Peyer's patch (tissue), 4 donors: ENCODE results near the gene PIGU. TPM values are rescaled to one million over a fixed set of nuclear protein-coding genes. Genes with fewer than 3 reads are reported as not detected.
A peak's percentile ranks its signal among the peaks of the same experiment; 100 is the strongest.

Experiments
- DNase-seq, 3 donors: peaks; one replicate each; pipeline ENCODE4 v3.0.0-alpha.2; 2017 to 2019
- H3K27ac ChIP-seq, 4 donors: fragments of 200-600 bp; sonication (generic); one replicate each; pipeline ENCODE4 v1.5.1; 2016 to 2019
- H3K27me3 ChIP-seq, 2 donors: fragments of 200-600 bp; sonication (generic); one replicate each; pipeline ENCODE4 v1.5.1; 2019
- H3K36me3 ChIP-seq, 3 donors: fragments of 200-600 bp; sonication (generic); one replicate each; pipeline ENCODE4 v1.5.1; 2016 to 2019
- H3K4me1 ChIP-seq, 4 donors: fragments of 200-600 bp; sonication (generic); one replicate each; pipeline ENCODE4 v1.5.1; 2016 to 2019
- H3K4me3 ChIP-seq, 4 donors: fragments of 200-600 bp; sonication (generic); 1 replicate in 3 of 4; 2 replicates in 1 of 4; pipeline ENCODE4 v1.5.1; 2016 to 2019; ENCODE audit warnings: mild to moderate bottlenecking in 1 of 4
- H3K9me3 ChIP-seq, 4 donors: fragments of 200-600 bp; sonication (generic); one replicate each; pipeline ENCODE4 v1.5.1; 2016 to 2019; ENCODE audit warnings: mild to moderate bottlenecking in 1 of 4
- CTCF ChIP-seq, 6 experiments: fragments of 450-650 bp in 4 of 6; fragments of 200-600 bp in 2 of 6; sonication (generic) in 1 of 6; IDR thresholded peaks; one replicate each; pipeline ENCODE4 v1.5.1; 2017 to 2019; ENCODE audit warnings: antibody characterized with exemption in 6 of 6, mild to moderate bottlenecking in 3 of 6, moderate library complexity in 1 of 6
- POLR2A ChIP-seq, 2 donors: fragments of 450-650 bp; IDR thresholded peaks; one replicate each; pipeline ENCODE4 v1.5.1; 2017; ENCODE audit warnings: antibody characterized with exemption in 2 of 2, mild to moderate bottlenecking in 2 of 2, moderate library complexity in 2 of 2
- total RNA-seq, 4 donors: library from RNA; depleted of rRNA; stranded (reverse); fragments of >200 nt; gene quantifications; one replicate each; pipeline ENCODE4 v1.1.0, GENCODE V29; 2016

The PIGU gene
- total RNA-seq, 4 donors from 2014 or later, result 6.6 to 29.5 (median 18.4) TPM

GRCh38 chr20:34573541-34574300 is 103.2 kb downstream of the PIGU start:
- H3K27ac ChIP-seq, result no peak overlapping the region
- no peak for DNase-seq
- TF ChIP-seq POLR2A (IDR thresholded peaks at IDR 0.05) (no peak), CTCF (IDR thresholded peaks at IDR 0.05) (no peak)

GRCh38 chr20:34571753-34572152 is 105.1 kb downstream of the PIGU start:
- H3K36me3 ChIP-seq, result peaks cover 0 to 16% (median 0%) of the 10 kb centered on the region in 3 donors
- no peak for TF ChIP-seq POLR2A (IDR thresholded peaks at IDR 0.05)
- TF ChIP-seq CTCF (IDR thresholded peaks at IDR 0.05), result no peak

More at GRCh38 chr20:34573541-34574300, 103.2 kb downstream of the PIGU start:
- no peaks in the 10 kb centered on the region for H3K27me3 ChIP-seq
- peaks cover 0 to 10% (median 0%) of the 10 kb centered on the region in 3 donors for H3K36me3 ChIP-seq
- no peak overlapping the region for H3K4me3 ChIP-seq
- H3K9me3 ChIP-seq, result no peaks in the 10 kb centered on the region
- H3K4me1 ChIP-seq, result no peaks in the 10 kb centered on the region

GRCh38 chr20:34570859-34571306 is 106.0 kb downstream of the PIGU start:
- no peak overlapping the region for H3K4me3 ChIP-seq
- H3K9me3 ChIP-seq, result no peaks in the 10 kb centered on the region
- H3K27ac ChIP-seq, result no peak overlapping the region
- H3K4me1 ChIP-seq, result no peaks in the 10 kb centered on the region
- no peaks in the 10 kb centered on the region for H3K27me3 ChIP-seq
- H3K36me3 ChIP-seq, result peaks cover 0 to 16% (median 0%) of the 10 kb centered on the region in 3 donors
- no peak for TF ChIP-seq POLR2A (IDR thresholded peaks at IDR 0.05)
- no peak for TF ChIP-seq CTCF (IDR thresholded peaks at IDR 0.05)
- peak in 1 of 3 donors; percentile 17 for DNase-seq

More at GRCh38 chr20:34571753-34572152, 105.1 kb downstream of the PIGU start:
- H3K4me3 ChIP-seq, result no peak overlapping the region
- no peaks in the 10 kb centered on the region for H3K4me1 ChIP-seq
- H3K27ac ChIP-seq, result no peak overlapping the region
- no peaks in the 10 kb centered on the region for H3K27me3 ChIP-seq
- H3K9me3 ChIP-seq, result no peaks in the 10 kb centered on the region
- DNase-seq, result peak in 1 of 3 donors; percentile 6

GRCh38 chr20:34569598-34569997 is 107.3 kb downstream of the PIGU start:
- H3K4me3 ChIP-seq, result no peak overlapping the region
- no peak for TF ChIP-seq POLR2A (IDR thresholded peaks at IDR 0.05)
- TF ChIP-seq CTCF (IDR thresholded peaks at IDR 0.05), result no peak
- H3K9me3 ChIP-seq, result no peaks in the 10 kb centered on the region
- H3K4me1 ChIP-seq, result no peaks in the 10 kb centered on the region
- H3K27me3 ChIP-seq, result no peaks in the 10 kb centered on the region
- H3K36me3 ChIP-seq, result peaks cover 0 to 14% (median 0%) of the 10 kb centered on the region in 3 donors
- DNase-seq, result no peak
- no peak overlapping the region for H3K27ac ChIP-seq

GRCh38 chr20:34567892-34568865 is 108.7 kb downstream of the PIGU start:
- H3K36me3 ChIP-seq, result peaks cover 0 to 6% (median 0%) of the 10 kb centered on the region in 3 donors
- H3K27ac ChIP-seq, result no peak overlapping the region
- TF ChIP-seq POLR2A (IDR thresholded peaks at IDR 0.05) (no peak), CTCF (IDR thresholded peaks at IDR 0.05) (no peak)
- H3K4me3 ChIP-seq, result no peak overlapping the region
- no peak for DNase-seq
- no peaks in the 10 kb centered on the region for H3K27me3 ChIP-seq
- no peaks in the 10 kb centered on the region for H3K9me3 ChIP-seq
- H3K4me1 ChIP-seq, result no peaks in the 10 kb centered on the region
